ENCODE results near the gene ASB13. TPM values are rescaled to one million over a fixed set of nuclear protein-coding genes. Genes with fewer than 3 reads are reported as not detected.

Gene ASB13
- total RNA-seq, 2 donors from 2014 or later = 15.8 to 16.0 TPM

DNA sequence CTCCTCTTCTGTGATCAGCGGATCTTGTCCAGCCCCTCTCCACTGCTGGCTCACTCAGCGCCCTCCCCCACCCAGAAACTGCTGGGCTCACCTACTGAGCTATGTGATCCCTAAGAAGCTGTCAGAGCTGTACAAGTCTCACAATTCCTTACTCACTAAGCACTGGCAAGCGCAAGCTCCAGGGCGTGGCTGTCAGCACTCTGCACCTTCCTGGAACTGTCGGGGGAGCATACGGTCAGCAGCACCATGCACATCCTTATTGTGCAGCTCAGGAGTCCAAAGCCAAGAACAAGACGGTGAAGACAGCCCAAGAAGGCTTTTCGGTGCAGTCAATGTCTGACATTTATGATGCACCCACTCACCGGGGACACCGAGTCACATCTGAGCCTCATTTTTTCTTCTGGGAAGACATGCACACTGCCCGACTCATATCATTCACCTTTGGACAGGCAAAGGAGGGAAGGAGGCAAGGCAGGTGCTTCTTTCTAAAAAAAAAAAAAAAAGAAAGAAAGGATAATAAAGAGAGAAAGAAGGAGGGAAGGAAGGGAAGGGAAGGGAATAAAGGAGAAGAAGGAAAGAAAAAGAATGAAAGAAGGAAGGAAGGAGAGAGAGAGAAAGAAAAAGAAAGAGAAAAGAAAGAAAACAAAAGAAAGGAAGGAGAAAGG is 56.3 kb downstream of the ASB13 start:
- Histone ChIP-seq H3K4me3 (no peak overlapping the region), H3K27ac (peak overlapping the region; percentile 76 to 77), H3K4me1 (ENCODE audit: control insufficient read depth in 1 of 2, low read depth in 2 of 2) (peaks cover 21 to 79% of the 10 kb centered on the region in 2 donors), H3K27me3 (replicated peaks; ENCODE audit: insufficient read depth) (no peaks in the 10 kb centered on the region), H3K9me3 (no peaks in the 10 kb centered on the region), H3K36me3 (no peaks in the 10 kb centered on the region)
- TF ChIP-seq, protein P1, sequence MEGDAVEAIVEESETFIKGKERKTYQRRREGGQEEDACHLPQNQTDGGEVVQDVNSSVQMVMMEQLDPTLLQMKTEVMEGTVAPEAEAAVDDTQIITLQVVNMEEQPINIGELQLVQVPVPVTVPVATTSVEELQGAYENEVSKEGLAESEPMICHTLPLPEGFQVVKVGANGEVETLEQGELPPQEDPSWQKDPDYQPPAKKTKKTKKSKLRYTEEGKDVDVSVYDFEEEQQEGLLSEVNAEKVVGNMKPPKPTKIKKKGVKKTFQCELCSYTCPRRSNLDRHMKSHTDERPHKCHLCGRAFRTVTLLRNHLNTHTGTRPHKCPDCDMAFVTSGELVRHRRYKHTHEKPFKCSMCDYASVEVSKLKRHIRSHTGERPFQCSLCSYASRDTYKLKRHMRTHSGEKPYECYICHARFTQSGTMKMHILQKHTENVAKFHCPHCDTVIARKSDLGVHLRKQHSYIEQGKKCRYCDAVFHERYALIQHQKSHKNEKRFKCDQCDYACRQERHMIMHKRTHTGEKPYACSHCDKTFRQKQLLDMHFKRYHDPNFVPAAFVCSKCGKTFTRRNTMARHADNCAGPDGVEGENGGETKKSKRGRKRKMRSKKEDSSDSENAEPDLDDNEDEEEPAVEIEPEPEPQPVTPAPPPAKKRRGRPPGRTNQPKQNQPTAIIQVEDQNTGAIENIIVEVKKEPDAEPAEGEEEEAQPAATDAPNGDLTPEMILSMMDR (IDR thresholded peaks at IDR 0.05) = no peak
- ATAC-seq (ENCODE audit: insufficient number of reproducible peaks, low FRiP score, low read depth) (no peak), DNase-seq (ENCODE audit: low spot score) (no peak)

DNA sequence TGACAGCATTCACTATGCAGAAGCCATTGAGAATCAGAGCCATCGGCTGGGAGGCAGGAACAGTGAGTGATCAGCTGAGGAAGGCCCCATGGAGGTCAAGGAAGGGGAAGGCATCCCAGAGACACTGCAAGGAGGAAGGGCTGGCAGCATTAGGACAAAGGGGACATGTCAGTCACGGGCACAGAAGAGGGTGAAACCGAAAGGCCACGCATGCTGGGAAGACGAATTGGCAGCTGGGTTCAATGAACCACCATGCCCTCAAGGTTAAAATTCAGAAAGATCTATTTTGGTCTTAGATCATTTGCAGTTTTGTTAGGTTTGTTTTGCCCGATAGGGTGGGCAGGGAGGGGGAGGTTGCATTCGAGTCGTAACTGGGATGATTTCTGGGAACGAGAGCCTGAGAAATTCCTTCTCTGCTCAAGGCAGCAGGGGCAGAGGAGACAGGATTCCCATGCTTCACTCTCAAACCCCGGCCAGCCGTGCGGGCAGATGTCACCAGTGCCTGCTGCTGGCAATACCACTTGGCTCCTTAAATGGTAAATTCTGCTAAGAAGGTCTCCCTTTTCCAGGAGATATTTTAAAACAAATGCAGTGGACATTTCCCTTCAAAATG is 57.7 kb downstream of the ASB13 start:
- no peak for ATAC-seq (ENCODE audit: insufficient number of reproducible peaks, low FRiP score, low read depth)
- no peaks in the 10 kb centered on the region for H3K36me3 ChIP-seq
- H3K27me3 ChIP-seq (replicated peaks; ENCODE audit: insufficient read depth) = no peaks in the 10 kb centered on the region
- peak overlapping the region; percentile 76 to 77 for H3K27ac ChIP-seq
- H3K9me3 ChIP-seq = no peaks in the 10 kb centered on the region
- TF ChIP-seq, protein P1 (IDR thresholded peaks at IDR 0.05) = no peak
- peaks cover 14 to 79% of the 10 kb centered on the region in 2 donors for H3K4me1 ChIP-seq (ENCODE audit: control insufficient read depth in 1 of 2, low read depth in 2 of 2)
- no peak for DNase-seq (ENCODE audit: low spot score)
- H3K4me3 ChIP-seq = no peak overlapping the region

DNA sequence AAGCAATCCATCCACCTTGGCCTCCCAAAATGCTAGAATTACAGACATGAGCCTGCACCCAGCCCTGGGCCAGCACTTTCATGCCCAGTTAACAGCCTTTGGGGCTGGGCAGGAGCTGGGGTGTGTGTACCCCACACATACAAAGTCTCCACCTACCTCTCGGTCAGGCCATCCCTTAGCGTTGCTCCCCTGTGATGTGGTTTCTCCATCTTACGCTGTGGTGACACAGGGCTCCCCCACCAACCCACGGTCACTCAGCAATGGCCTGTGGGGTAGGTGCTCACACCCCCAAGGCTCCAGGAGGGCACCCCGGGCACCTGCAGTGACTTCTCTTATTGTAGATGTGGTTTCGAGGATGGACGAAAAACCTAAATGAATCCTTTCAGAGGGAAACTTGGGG is 58.8 kb downstream of the ASB13 start:
- H3K36me3 ChIP-seq = no peaks in the 10 kb centered on the region
- ATAC-seq (ENCODE audit: insufficient number of reproducible peaks, low FRiP score, low read depth) = no peak

DNA sequence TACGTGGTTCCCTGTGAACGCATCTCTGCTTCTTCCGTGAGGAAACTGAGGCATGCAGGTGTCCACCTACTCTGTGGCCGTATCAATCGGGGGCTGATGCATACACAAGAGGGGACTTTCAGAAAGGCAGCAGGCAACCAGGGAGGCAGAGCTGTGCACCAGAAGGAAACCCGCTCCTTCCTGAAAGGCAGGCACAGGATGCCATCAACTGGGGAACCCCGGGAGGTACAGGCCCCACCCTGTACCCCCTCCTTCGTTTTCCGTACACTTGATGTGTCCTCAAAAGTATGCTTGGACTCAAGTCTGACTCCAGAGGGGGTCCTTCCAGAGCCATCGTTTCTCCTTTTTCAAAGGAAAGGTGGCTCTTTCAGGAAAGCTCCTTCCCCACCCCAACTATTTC is 59.5 kb downstream of the ASB13 start:
- Histone ChIP-seq H3K9me3 (no peaks in the 10 kb centered on the region), H3K27me3 (replicated peaks; ENCODE audit: insufficient read depth) (no peaks in the 10 kb centered on the region), H3K4me3 (no peak overlapping the region), H3K4me1 (ENCODE audit: control insufficient read depth in 1 of 2, low read depth in 2 of 2) (peaks cover 15 to 80% of the 10 kb centered on the region in 2 donors), H3K36me3 (no peaks in the 10 kb centered on the region), H3K27ac (no peak overlapping the region)
- TF ChIP-seq, protein P1 (IDR thresholded peaks at IDR 0.05) = no peak
- ATAC-seq (ENCODE audit: insufficient number of reproducible peaks, low FRiP score, low read depth) (no peak), DNase-seq (ENCODE audit: low spot score) (no peak)

More for the DNA sequence above, 58.8 kb downstream of the ASB13 start:
- no peak for DNase-seq (ENCODE audit: low spot score)
- peaks cover 13 to 80% of the 10 kb centered on the region in 2 donors for H3K4me1 ChIP-seq (ENCODE audit: control insufficient read depth in 1 of 2, low read depth in 2 of 2)
- TF ChIP-seq, protein P1 (IDR thresholded peaks at IDR 0.05) = no peak
- H3K27me3 ChIP-seq (replicated peaks; ENCODE audit: insufficient read depth) = no peaks in the 10 kb centered on the region
- H3K9me3 ChIP-seq = no peaks in the 10 kb centered on the region
- H3K27ac ChIP-seq = no peak overlapping the region
- H3K4me3 ChIP-seq = no peak overlapping the region

DNA sequence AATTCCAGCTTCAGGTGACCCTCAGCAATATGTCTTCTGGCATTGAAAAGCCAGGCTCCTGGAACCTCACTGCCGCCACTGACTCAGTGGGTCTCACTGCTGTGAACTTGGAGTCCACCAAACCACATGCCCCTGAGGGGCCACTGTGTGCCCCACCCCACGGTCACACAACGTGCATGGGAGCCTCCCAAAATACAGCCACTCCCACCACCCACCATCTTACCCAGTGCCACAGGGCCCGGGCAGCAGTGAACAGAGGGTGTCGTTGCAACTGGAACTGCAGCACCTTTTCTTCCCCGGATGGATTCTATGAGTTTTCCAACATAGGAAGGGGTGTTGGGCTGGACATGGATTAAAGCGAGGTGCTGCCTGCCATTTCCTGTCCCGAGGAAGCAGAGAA is 60.1 kb downstream of the ASB13 start:
- no peaks in the 10 kb centered on the region for H3K27me3 ChIP-seq (replicated peaks; ENCODE audit: insufficient read depth)
- no peak overlapping the region for H3K4me3 ChIP-seq
- no peak for DNase-seq (ENCODE audit: low spot score)
- peaks cover 17 to 80% of the 10 kb centered on the region in 2 donors for H3K4me1 ChIP-seq (ENCODE audit: control insufficient read depth in 1 of 2, low read depth in 2 of 2)
- no peak overlapping the region for H3K27ac ChIP-seq
- no peak for ATAC-seq (ENCODE audit: insufficient number of reproducible peaks, low FRiP score, low read depth)
- TF ChIP-seq, protein P1 (IDR thresholded peaks at IDR 0.05) = no peak
- H3K9me3 ChIP-seq = no peaks in the 10 kb centered on the region
- H3K36me3 ChIP-seq = no peaks in the 10 kb centered on the region

Measured in thoracic aorta (tissue), 2 donors.